Common myeloid progenitor, CD34-positive (primary cell): ENCODE measurements around the gene LIPA.

ENCODE experiments used
- CTCF ChIA-PET: fragments of 350-600 bp; sonication (Branson Sonifier 250); formaldehyde crosslinking; loops from one replicate; lab custom pipeline; 2021; ENCODE audit warnings: antibody characterized with exemption; lab: Charles Lee
- POLR2A ChIA-PET: fragments of 350-600 bp; sonication (Branson Sonifier 250); formaldehyde crosslinking; loops from one replicate; lab custom pipeline; 2021; ENCODE audit warnings: antibody characterized with exemption; lab: Charles Lee
- DNase-seq, 3 donors: peaks; one replicate each; pipeline versions ENCODE4 v3.0.0 to v3.0.0-alpha.2; 2013
- H3K27ac ChIP-seq, 2 experiments: 1 replicate in 1 of 2; 2 replicates in 1 of 2; pipeline ENCODE4 v1.7.0; 2013; ENCODE audit warnings: inconsistent platforms in 2 of 2, low read length in 2 of 2, mild to moderate bottlenecking in 2 of 2, low read depth in 1 of 2, moderate library complexity in 1 of 2; ENCODE audit not compliant: severe bottlenecking in 2 of 2, insufficient read depth in 1 of 2, poor library complexity in 1 of 2
- H3K27me3 ChIP-seq, 5 experiments: replicated peaks in 2 of 5; 1 replicate in 3 of 5; 2 replicates in 2 of 5; pipeline versions ENCODE4 v1.6.1 to v1.7.0; 2013; ENCODE audit warnings: low read length in 4 of 5, mild to moderate bottlenecking in 2 of 5, moderate library complexity in 2 of 5, inconsistent platforms in 1 of 5; ENCODE audit not compliant: insufficient read depth in 5 of 5, control insufficient read depth in 4 of 5
- H3K36me3 ChIP-seq, 4 experiments: 1 replicate in 2 of 4; 2 replicates in 2 of 4; pipeline versions ENCODE4 v1.6.1 to v1.7.0; 2013; ENCODE audit warnings: low read length in 3 of 4, control low read depth in 1 of 4, mild to moderate bottlenecking in 1 of 4; ENCODE audit not compliant: control insufficient read depth in 4 of 4, insufficient read depth in 4 of 4
- H3K4me1 ChIP-seq, 4 experiments: 1 replicate in 3 of 4; 2 replicates in 1 of 4; pipeline versions ENCODE4 v1.6.1 to v1.7.1; 2013; ENCODE audit warnings: low read length in 3 of 4, mild to moderate bottlenecking in 3 of 4, control low read depth in 1 of 4, inconsistent platforms in 1 of 4, moderate library complexity in 1 of 4; ENCODE audit not compliant: control insufficient read depth in 4 of 4, insufficient read depth in 4 of 4; ENCODE audit errors: control extremely low read depth in 1 of 4
- H3K4me3 ChIP-seq, 7 experiments: 1 replicate in 4 of 7; 2 replicates in 3 of 7; pipeline versions ENCODE4 v1.5.1 to v1.7.0; 2013; ENCODE audit warnings: mild to moderate bottlenecking in 7 of 7, low read length in 6 of 7, moderate library complexity in 6 of 7, inconsistent platforms in 2 of 7, low read depth in 2 of 7, control low read depth in 1 of 7; ENCODE audit not compliant: insufficient read depth in 4 of 7, control insufficient read depth in 1 of 7; ENCODE audit errors: extremely low read depth in 1 of 7
- H3K9me3 ChIP-seq, 5 experiments: 1 replicate in 4 of 5; 2 replicates in 1 of 5; pipeline versions ENCODE4 v1.6.1 to v1.7.1; 2013; ENCODE audit warnings: low read length in 4 of 5, mild to moderate bottlenecking in 2 of 5, inconsistent platforms in 1 of 5, low read depth in 1 of 5, moderate library complexity in 1 of 5; ENCODE audit not compliant: control insufficient read depth in 4 of 5, insufficient read depth in 2 of 5; ENCODE audit errors: control extremely low read depth in 1 of 5
- WGBS: methylation state at CpG from one replicate; pipeline ENCODE4 v1.1.5; 2013; ENCODE audit not compliant: insufficient coverage; 5-methylcytosine and 5-hydroxymethylcytosine counted together

Gene LIPA

DNA sequence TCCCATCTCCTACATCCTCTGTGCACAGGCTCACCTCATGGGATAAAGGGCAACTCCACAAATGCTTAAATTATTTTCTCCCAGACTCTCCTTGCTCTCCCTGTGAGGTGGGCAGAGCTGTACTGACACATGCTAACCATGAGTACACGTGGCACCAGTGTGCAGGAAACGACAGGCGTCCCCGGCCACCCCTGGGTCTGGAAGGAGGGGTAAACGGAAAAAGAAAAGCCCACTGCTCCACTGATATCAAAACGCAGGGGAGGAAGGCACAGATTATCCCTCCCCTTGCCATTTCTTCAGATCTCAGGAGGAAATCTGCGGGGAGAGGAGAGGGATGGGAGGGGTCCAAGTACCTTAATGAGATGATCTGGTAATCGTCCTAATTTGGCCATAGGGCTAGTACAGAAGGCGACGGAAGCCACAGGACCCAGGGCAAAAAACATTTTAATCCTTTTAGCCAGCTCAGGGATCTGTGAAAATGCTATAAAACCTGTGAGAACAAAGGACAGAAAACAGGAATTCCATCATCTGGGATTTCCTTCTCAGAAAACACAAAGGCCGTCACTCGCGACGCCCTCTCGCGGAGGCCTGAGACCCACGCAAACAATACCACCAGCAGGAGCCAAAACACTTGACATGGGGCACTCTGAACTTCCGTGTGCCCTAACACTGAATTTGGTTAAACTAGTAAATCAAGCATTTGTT is 26.7 kb downstream of the LIPA start:
- peaks cover 0 to 3% (median 2%) of the 10 kb centered on the region in 5 experiments for H3K9me3 ChIP-seq
- H3K36me3 ChIP-seq: peaks cover 9 to 24% (median 17%) of the 10 kb centered on the region in 4 experiments
- CTCF ChIA-PET: interaction anchor here (1.0 to 2.1 kb wide), 8 partner anchors 9 to 194 kb away, joined by 3 to 9 read pairs (median 6); no protein-coding TSS in a partner anchor

DNA sequence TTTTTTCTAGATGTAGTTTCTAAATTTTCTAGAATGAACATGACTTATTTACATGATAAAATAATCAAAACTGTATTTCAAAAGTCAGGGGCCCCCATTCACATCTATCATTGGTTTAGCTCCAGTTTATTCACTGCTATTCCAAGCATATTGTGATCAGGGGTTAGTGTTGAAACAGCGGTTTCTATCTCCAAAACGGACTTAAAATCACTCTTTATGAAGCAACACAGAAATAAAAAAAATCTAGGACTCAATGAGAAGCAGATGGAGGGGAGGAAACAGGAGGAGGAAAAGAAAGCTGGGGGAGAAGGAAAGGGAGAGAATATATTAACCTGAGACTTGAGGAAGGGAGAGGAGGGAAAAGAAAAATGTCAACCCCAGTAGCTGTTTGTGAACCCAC is 29.7 kb downstream of the LIPA start:
- peaks cover 2 to 14% (median 5%) of the 10 kb centered on the region in 4 experiments for H3K4me1 ChIP-seq
- peaks cover 7 to 25% (median 11%) of the 10 kb centered on the region in 4 experiments for H3K36me3 ChIP-seq
- no peaks in the 10 kb centered on the region for H3K27me3 ChIP-seq
- ChIA-PET POLR2A (no interaction called here), CTCF (interaction anchor here (0.5 to 1.2 kb wide), 5 partner anchors 11 to 340 kb away, joined by 3 read pairs; no protein-coding TSS in a partner anchor)
- H3K9me3 ChIP-seq: no peaks in the 10 kb centered on the region
- no peak overlapping the region for H3K27ac ChIP-seq
- no CpG with 5 or more reads among the region's 2 CpGs for WGBS
- no peak for DNase-seq
- no peak overlapping the region for H3K4me3 ChIP-seq

More for the DNA sequence above, 26.7 kb downstream of the LIPA start:
- 62% methylated on average over 18 of the region's 18 CpGs for WGBS
- POLR2A ChIA-PET: interaction anchor here (0.7 kb wide), 1 partner anchor 16 kb away, joined by 3 read pairs; no protein-coding TSS in a partner anchor
- Histone ChIP-seq H3K4me1 (peaks cover 0 to 4% (median 0%) of the 10 kb centered on the region in 4 experiments), H3K27me3 (no peaks in the 10 kb centered on the region), H3K27ac (peak overlapping the region in 1 of 2 experiments; percentile 4), H3K4me3 (peak overlapping the region in 5 of 7 experiments; percentile 31 to 73 (median 46))
- peak; percentile 30 to 53 (median 42) for DNase-seq

DNA sequence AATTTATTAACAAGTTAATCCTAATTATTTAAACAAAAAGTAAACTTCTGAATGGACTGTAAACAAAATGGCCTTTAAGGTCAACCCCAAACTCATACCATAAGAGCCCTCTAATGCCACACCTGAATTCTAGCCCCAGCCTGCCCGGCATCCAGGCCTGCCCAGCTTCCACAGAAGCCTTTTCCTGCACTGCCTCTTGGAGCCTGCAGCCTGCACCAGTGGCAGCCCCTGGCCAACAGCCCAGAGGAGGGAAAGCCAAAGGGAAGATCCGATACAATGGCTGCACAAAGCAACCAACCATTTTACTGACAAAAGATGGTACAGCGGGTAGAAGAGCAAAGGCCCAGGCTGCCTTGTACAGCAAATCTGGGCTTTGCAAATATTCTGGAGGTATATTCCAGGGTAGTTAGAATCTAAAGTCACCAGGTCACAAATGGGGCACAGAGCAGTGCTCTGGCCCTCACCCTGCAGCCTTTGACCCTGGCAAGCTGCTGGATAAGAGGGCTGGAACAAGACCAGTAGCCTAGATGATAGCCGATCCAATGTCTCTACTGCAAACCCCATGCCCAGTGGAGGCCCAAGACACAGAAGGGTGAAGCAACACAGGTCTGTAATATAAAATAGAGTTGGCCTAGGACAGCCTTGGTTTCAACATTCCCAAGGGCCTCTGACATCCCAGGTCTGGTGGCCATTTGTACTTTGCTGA is 31.9 kb downstream of the LIPA start:
- H3K4me1 ChIP-seq: peaks cover 2 to 10% (median 5%) of the 10 kb centered on the region in 4 experiments
- peaks cover 9 to 28% (median 20%) of the 10 kb centered on the region in 4 experiments for H3K36me3 ChIP-seq
- no peak overlapping the region for H3K27ac ChIP-seq
- ChIA-PET CTCF (interaction anchor here (1.6 to 4.1 kb wide), 5 partner anchors 16 to 287 kb away, joined by 4 to 36 read pairs (median 9); no protein-coding TSS in a partner anchor), POLR2A (no interaction called here)
- H3K4me3 ChIP-seq: no peak overlapping the region
- DNase-seq: no peak
- WGBS: 100% methylated on average over 3 of the region's 4 CpGs
- no peaks in the 10 kb centered on the region for H3K27me3 ChIP-seq
- no peaks in the 10 kb centered on the region for H3K9me3 ChIP-seq

DNA sequence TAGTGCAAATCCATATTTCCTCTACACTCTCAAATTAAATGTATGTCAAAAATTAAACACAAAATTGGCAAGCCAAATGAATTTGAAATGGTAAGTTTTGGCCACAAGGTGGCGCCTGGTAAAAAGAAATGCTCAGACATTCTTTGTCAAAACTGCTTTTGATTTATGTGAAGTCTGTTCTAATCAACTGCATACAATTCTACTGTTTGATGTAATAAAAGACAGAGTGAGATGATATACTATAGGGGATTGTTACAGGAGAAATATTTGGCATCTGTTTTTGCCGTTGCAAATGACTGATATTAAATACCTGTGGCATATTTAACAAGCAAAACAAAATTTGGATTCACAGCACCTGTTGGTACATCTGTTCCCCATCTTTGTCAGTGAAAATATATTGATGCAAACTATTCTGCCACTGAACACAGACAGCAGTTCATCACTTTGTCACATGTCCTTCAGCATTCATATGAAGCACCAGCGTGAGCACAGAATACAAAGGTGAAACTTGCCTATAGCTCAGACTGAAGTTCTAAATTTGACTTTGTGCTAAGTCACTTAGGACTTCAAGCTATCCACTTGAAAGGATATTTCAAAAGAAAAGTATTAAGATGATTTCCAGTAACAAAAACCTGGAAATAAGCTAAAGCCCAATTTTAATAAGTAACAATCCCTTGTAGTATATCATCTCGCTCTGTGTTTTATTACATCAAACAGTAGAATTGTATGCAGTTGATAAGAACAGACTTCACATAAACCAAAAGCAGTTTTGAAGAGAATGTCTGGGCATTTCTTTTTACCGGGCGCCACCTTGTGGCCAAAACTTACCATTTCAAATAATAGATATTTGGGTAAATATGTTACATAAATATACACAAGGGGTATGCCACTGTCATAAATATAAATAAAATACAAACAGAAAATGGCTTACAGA is 34.3 kb downstream of the LIPA start:
- Histone ChIP-seq H3K4me1 (peaks cover 2 to 11% (median 5%) of the 10 kb centered on the region in 4 experiments), H3K36me3 (peaks cover 12 to 27% (median 25%) of the 10 kb centered on the region in 4 experiments), H3K4me3 (no peak overlapping the region), H3K27me3 (no peaks in the 10 kb centered on the region), H3K9me3 (no peaks in the 10 kb centered on the region), H3K27ac (peak overlapping the region in 1 of 2 experiments; percentile 8)
- ChIA-PET POLR2A (no interaction called here), CTCF (interaction anchor here (0.6 to 4.1 kb wide), 26 partner anchors 7 to 549 kb away, joined by 3 to 36 read pairs (median 6); partner anchors contain the start of gene CH25H)
- WGBS: 63% methylated on average over 3 of the region's 6 CpGs
- DNase-seq: peak; percentile 67 to 82 (median 76)

DNA sequence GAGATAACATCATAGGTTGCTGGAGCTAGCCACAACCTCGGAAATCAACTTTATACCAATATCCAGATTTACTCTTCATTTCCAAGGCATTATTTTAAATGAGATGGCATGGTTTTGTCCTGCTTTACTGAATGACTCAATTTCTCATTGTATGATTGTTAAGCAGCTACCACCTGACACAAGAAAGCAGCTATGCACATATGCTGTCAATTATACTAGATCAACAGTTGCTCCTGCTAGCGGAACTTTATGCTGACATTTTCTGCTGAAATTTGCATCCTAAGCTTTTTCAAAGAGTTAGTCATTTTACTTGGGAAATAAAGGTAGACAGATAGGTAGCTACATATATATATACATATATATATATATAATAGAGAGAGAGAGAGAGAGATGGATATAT is 35.5 kb downstream of the LIPA start:
- H3K9me3 ChIP-seq: no peaks in the 10 kb centered on the region
- ChIA-PET CTCF (interaction anchor here (0.7 to 4.2 kb wide), 13 partner anchors 8 to 351 kb away, joined by 3 to 80 read pairs (median 5); partner anchors contain the start of genes CH25H and FAS), POLR2A (no interaction called here)
- H3K36me3 ChIP-seq: peaks cover 10 to 27% (median 23%) of the 10 kb centered on the region in 4 experiments
- no CpG with 5 or more reads among the region's 2 CpGs for WGBS
- H3K4me3 ChIP-seq: no peak overlapping the region
- H3K27me3 ChIP-seq: peaks cover 0 to 2% (median 0%) of the 10 kb centered on the region in 5 experiments
- H3K27ac ChIP-seq: no peak overlapping the region
- H3K4me1 ChIP-seq: peaks cover 2 to 14% (median 5%) of the 10 kb centered on the region in 4 experiments
- DNase-seq: no peak

DNA sequence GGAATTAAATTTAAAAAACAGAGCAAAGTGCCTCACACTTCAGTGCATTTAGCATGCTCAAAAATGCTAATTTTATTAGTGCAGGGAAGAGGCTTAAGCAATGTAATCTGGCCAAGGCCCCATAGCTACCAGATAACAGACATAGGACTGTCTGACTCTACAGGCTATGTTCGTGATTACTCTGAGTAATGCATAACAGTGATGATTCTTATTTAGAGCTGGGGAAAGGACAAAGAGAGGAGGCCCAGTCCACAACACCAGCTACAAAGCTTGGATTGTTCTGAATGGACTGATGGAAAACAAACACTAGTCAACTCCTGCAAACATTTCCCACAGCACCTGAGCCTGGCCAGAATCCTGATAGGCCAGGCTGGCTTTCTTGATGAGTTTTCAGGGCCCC is 36.1 kb downstream of the LIPA start:
- POLR2A ChIA-PET: no interaction called here
- DNase-seq: no peak
- Histone ChIP-seq H3K9me3 (no peaks in the 10 kb centered on the region), H3K36me3 (peaks cover 10 to 27% (median 22%) of the 10 kb centered on the region in 4 experiments), H3K4me1 (peaks cover 2 to 14% (median 5%) of the 10 kb centered on the region in 4 experiments), H3K27ac (no peak overlapping the region), H3K27me3 (peaks cover 0 to 4% (median 0%) of the 10 kb centered on the region in 5 experiments), H3K4me3 (no peak overlapping the region)
- CTCF ChIA-PET: interaction anchor here (0.6 to 4.2 kb wide), 17 partner anchors 9 to 352 kb away, joined by 3 to 80 read pairs (median 4); partner anchors contain the start of genes CH25H and FAS
- no CpG with 5 or more reads among the region's 1 CpG for WGBS
